Fibroblast of pulmonary artery (primary cell): Measurements from ENCODE around the gene NPHS1.

Source experiments
- DNase-seq: peaks from one replicate; pipeline ENCODE4 v3.0.0-alpha.2; 2010; ENCODE audit warnings: low read depth
- H3K4me3 ChIP-seq: replicated peaks from 2 replicates; pipeline ENCODE4 v1.5.1; 2011; ENCODE audit warnings: low read depth, mild to moderate bottlenecking, control low read depth, low read length, moderate library complexity
- TF ChIP-seq, protein P1 (sequence below): IDR thresholded peaks from 2 replicates; pipeline ENCODE4 v1.5.1; 2011; ENCODE audit warnings: mild to moderate bottlenecking, control low read depth, low read length, inconsistent platforms; ENCODE audit errors: missing control alignments

NPHS1 gene

GRCh38 chr19:35786299-35787160, 65.8 kb downstream of the NPHS1 start:
- TF ChIP-seq, protein P1, sequence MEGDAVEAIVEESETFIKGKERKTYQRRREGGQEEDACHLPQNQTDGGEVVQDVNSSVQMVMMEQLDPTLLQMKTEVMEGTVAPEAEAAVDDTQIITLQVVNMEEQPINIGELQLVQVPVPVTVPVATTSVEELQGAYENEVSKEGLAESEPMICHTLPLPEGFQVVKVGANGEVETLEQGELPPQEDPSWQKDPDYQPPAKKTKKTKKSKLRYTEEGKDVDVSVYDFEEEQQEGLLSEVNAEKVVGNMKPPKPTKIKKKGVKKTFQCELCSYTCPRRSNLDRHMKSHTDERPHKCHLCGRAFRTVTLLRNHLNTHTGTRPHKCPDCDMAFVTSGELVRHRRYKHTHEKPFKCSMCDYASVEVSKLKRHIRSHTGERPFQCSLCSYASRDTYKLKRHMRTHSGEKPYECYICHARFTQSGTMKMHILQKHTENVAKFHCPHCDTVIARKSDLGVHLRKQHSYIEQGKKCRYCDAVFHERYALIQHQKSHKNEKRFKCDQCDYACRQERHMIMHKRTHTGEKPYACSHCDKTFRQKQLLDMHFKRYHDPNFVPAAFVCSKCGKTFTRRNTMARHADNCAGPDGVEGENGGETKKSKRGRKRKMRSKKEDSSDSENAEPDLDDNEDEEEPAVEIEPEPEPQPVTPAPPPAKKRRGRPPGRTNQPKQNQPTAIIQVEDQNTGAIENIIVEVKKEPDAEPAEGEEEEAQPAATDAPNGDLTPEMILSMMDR, result no peak

DNA sequence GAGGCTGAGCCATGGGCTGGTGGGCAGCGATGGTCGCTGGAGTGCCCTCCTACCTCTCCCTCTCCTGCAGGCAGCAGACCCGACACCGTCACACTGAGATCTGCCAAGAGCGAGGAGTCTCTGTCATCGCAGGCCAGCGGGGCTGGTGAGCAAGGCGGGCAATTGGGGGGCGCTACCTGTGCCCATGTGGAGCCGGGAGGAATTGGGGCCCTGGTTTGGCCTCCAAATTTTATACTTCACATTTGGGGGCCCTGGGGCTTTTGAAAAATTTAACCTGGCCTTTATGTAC, 67.0 kb downstream of the NPHS1 start:
- TF ChIP-seq, protein P1, result no peak
- no peak overlapping the region for H3K4me3 ChIP-seq
- DNase-seq, result no peak

More at GRCh38 chr19:35786299-35787160, 65.8 kb downstream of the NPHS1 start:
- DNase-seq, result no peak
- no peak overlapping the region for H3K4me3 ChIP-seq

DNA sequence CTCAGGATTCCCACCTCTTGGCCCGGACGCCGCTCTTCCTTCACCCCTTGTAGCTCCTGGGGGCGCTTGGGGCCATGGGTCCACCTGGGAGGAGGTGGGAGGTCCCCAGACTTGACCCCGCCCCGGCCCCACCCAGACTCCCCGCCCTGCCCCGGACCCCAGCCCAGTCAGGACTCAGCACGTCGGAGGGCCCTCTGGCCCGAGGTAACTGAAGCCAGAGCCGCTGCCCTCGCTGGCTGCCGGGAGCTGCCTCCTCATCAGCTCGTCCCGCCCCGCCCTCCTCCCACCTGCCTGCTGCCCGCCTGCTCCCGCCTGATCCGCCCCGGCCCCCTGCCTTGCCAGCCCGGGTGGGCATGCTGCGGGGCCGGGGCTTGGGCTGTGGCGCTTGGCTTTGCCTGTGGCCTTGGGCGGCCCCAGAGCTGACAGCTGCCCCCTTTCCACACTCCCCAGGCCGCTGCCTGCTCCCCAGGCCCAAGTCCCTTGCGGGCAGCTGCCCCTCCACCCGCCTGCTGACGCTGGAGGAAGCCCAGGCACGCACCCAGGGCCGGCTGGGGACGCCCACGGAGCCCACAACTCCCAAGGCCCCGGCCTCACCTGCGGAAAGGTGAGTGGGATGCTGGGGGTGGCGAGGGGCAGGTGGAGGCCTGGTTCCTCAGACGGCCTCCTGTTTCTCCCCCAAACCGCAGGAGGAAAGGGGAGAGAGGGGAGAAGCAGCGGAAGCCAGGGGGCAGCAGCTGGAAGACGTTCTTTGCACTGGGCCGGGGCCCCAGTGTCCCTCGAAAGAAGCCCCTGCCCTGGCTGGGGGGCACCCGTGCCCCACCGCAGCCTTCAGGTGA, 67.6 kb downstream of the NPHS1 start:
- DNase-seq, result no peak
- no peak overlapping the region for H3K4me3 ChIP-seq
- TF ChIP-seq, protein P1, result no peak

DNA sequence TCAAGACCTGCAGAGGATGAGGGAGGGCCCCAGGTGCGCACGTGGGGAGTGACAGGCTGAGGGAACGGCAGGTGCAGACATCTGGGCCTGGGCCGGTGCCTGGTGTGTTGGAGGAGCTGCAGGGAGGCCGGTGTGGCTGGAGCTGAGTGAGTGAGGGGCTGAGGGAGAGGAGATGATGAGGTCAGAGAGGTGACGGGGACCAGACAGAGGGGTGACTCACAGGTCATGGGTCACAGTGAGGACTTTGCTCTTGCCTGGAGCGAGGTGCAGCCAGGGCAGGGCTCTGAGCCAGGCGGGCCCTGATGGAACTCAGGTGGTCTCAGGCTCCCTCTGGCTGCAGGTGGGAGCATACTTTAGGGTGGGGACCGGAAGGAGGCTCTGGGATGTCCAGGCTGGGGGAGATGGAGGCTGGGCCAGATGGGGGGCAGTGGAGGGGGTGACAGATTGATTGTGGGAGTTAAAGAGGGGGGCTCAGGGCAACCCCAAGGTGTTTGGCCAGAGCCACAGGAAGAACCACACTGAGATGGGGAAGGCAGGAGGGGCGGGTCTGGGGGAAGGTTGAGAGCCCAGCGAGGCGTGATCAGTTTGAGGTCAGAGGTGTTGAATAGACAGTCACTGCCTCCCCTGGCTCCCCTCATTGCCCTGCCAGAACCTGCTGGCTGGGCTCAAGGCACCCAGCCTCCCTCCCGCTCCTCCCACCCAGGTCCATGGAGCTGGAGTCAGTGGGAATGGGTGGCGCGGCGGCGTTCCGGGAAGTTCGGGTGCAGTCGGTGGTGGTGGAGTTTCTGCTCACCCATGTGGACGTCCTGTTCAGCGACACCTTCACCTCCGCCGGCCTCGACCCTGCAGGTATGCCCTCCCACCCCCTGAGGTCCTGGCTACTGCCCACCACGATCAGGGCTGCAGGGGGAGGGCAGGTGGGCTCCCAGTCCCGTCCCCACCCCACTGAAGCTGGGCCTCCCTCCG, 68.6 kb downstream of the NPHS1 start:
- H3K4me3 ChIP-seq, result no peak overlapping the region
- TF ChIP-seq, protein P1, result no peak
- no peak for DNase-seq

- DNase-seq, result no peak
- TF ChIP-seq, protein P1, result no peak
- H3K4me3 ChIP-seq, result no peak overlapping the region
Observed at GRCh38 chr19:35782589-35782988, 69.7 kb downstream of the NPHS1 start.

DNA sequence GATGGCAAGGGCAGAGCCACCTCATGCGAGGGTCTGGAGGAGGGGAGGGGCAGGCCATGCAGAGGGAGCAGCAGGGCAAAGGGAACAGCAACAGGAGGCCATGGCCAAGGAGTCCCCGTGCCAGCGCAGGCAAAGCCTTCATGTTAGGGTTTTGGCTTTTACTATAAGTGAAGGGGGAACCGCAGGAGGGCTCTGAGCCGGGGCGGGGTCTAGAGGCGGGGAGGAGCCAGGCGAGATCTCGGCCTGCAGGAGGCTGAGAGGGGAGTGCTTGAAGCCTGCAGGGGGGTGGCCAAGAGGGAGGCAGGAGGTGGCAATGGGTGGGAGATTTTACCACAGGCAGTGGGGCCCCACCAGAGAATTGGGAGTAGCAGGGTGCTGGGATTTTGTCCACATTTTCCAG, 70.7 kb downstream of the NPHS1 start:
- H3K4me3 ChIP-seq, result no peak overlapping the region
- TF ChIP-seq, protein P1, result no peak
- DNase-seq, result no peak
